GM18498 (cell line): ENCODE data around the gene LRRN3.

ENCODE experiments used
- ATAC-seq: cut with Tn5 transposase; IDR thresholded peaks from one replicate; pipeline ENCODE4 v1.9.1; 2021; ENCODE audit warnings: mild to moderate bottlenecking, moderate library complexity; ENCODE audit not compliant: unreplicated experiment

Gene LRRN3

GRCh38 chr7:111103678-111104274 is 12.8 kb downstream of the LRRN3 start:
- ATAC-seq, result peak; percentile 87

- peak; percentile 50 for ATAC-seq
Observed at GRCh38 chr7:111104710-111105109, 13.8 kb downstream of the LRRN3 start.

GRCh38 chr7:111105269-111105668 is 14.3 kb downstream of the LRRN3 start:
- ATAC-seq, result no peak

GRCh38 chr7:111107579-111107978 is 16.7 kb downstream of the LRRN3 start:
- ATAC-seq, result no peak

- no peak for ATAC-seq
Observed at GRCh38 chr7:111108000-111108399, 17.1 kb downstream of the LRRN3 start.

GRCh38 chr7:111108496-111108895 is 17.6 kb downstream of the LRRN3 start:
- no peak for ATAC-seq

GRCh38 chr7:111112439-111112838 is 21.5 kb downstream of the LRRN3 start:
- ATAC-seq, result no peak

GRCh38 chr7:111113263-111114017 is 22.5 kb downstream of the LRRN3 start:
- no peak for ATAC-seq

- ATAC-seq, result no peak
Observed at GRCh38 chr7:111115966-111116365, 25.0 kb downstream of the LRRN3 start.

- no peak for ATAC-seq
Observed at GRCh38 chr7:111126987-111127386, 36.1 kb downstream of the LRRN3 start.

- ATAC-seq, result no peak
Observed at GRCh38 chr7:111129435-111129834, 38.5 kb downstream of the LRRN3 start.

- ATAC-seq, result no peak
Observed at GRCh38 chr7:111132833-111133232, 41.9 kb downstream of the LRRN3 start.

- ATAC-seq, result peak; percentile 75
Observed at GRCh38 chr7:111137296-111138192, 46.6 kb downstream of the LRRN3 start.

GRCh38 chr7:111138193-111138569 is 47.3 kb downstream of the LRRN3 start:
- ATAC-seq, result peak; percentile 98

GRCh38 chr7:111138586-111138985 is 47.7 kb downstream of the LRRN3 start:
- ATAC-seq, result no peak

- no peak for ATAC-seq
Observed at GRCh38 chr7:111140091-111140865, 49.4 kb downstream of the LRRN3 start.

- no peak for ATAC-seq
Observed at GRCh38 chr7:111145472-111145871, 54.5 kb downstream of the LRRN3 start.

- no peak for ATAC-seq
Observed at GRCh38 chr7:111146136-111146535, 55.2 kb downstream of the LRRN3 start.

- ATAC-seq, result peak; percentile 44
Observed at GRCh38 chr7:111147708-111148533, 57.0 kb downstream of the LRRN3 start.

- no peak for ATAC-seq
Observed at GRCh38 chr7:111150709-111151108, 59.8 kb downstream of the LRRN3 start.
